SK-N-SH (cell line): Measurements from ENCODE around the gene PROX1. TPM values are rescaled to one million over a fixed set of nuclear protein-coding genes. Genes with fewer than 3 reads are reported as not detected.

Source experiments
- CTCF ChIA-PET: fragments of 300-600, 350-600 bp; formaldehyde crosslinking; extraction: SDS; loops from one replicate; lab custom pipeline; 2021; lab: Yijun Ruan, JAX
- POLR2A ChIA-PET: fragments of 350-600 bp; sonication (Branson Sonifier 250); formaldehyde crosslinking; extraction: SDS; loops from one replicate; lab custom pipeline; 2020; ENCODE audit warnings: antibody characterized with exemption, inconsistent platforms; lab: Yijun Ruan, JAX
- DNase-seq: peaks from one replicate; pipeline ENCODE4 v3.0.0; 2012
- H2AFZ ChIP-seq: fragments of 200-600 bp; sonication (generic); 2 replicates; pipeline ENCODE4 v1.8.1; 2016; ENCODE audit warnings: antibody characterized with exemption, mild to moderate bottlenecking, low read depth
- H3F3A ChIP-seq: fragments of 200-600 bp; sonication (generic); replicated peaks from 2 replicates; pipeline ENCODE3; 2016; ENCODE audit warnings: antibody characterized with exemption, mild to moderate bottlenecking; ENCODE audit not compliant: insufficient read depth
- H3K27ac ChIP-seq, 2 experiments: fragments of 200-500 bp in 1 of 2; fragments of 200-600 bp in 1 of 2; sonication (Bioruptor generic) in 1 of 2; sonication (generic), shearing (Covaris generic) in 1 of 2; 2 replicates each; pipeline versions ENCODE4 v1.5.1 to v1.6.1; 2014 to 2016; ENCODE audit warnings: low read depth in 2 of 2, inconsistent platforms in 1 of 2, low read length in 1 of 2, mild to moderate bottlenecking in 1 of 2, mixed read lengths in 1 of 2
- H3K27me3 ChIP-seq: fragments of 200-600 bp; sonication (generic), shearing (Covaris generic); 2 replicates; pipeline ENCODE4 v1.6.1; 2016; ENCODE audit warnings: mixed run types; ENCODE audit not compliant: insufficient read depth
- H3K36me3 ChIP-seq, 2 experiments: fragments of 200-500 bp in 1 of 2; fragments of 200-600 bp in 1 of 2; sonication (Bioruptor generic) in 1 of 2; sonication (generic) in 1 of 2; replicated peaks in 1 of 2; 2 replicates each; pipeline versions ENCODE3 to v1.5.1; 2014 to 2016; ENCODE audit warnings: low read length in 1 of 2, mild to moderate bottlenecking in 1 of 2; ENCODE audit not compliant: insufficient read depth in 2 of 2, control insufficient read depth in 1 of 2
- H3K4me1 ChIP-seq, 2 experiments: fragments of 200-500 bp in 1 of 2; fragments of 200-600 bp in 1 of 2; sonication (Bioruptor generic) in 1 of 2; sonication (generic), shearing (Covaris generic) in 1 of 2; 2 replicates each; pipeline versions ENCODE4 v1.5.1 to v1.6.1; 2014 to 2016; ENCODE audit warnings: low read depth in 1 of 2, low read length in 1 of 2, mixed run types in 1 of 2; ENCODE audit not compliant: insufficient read depth in 2 of 2, control insufficient read depth in 1 of 2
- H3K4me2 ChIP-seq: fragments of 200-600 bp; sonication (generic), shearing (Covaris generic); 2 replicates; pipeline ENCODE4 v1.6.1; 2017; ENCODE audit warnings: mixed run types
- H3K4me3 ChIP-seq, 2 experiments: fragments of 200-500 bp in 1 of 2; fragments of 200-600 bp in 1 of 2; sonication (Bioruptor generic) in 1 of 2; sonication (generic), shearing (Covaris generic) in 1 of 2; 2 replicates each; pipeline versions ENCODE4 v1.5.1 to v1.8.1; 2014 to 2016; ENCODE audit warnings: low read depth in 2 of 2, inconsistent platforms in 1 of 2, low read length in 1 of 2, mild to moderate bottlenecking in 1 of 2, mixed read lengths in 1 of 2, moderate library complexity in 1 of 2
- H3K79me2 ChIP-seq: fragments of 200-600 bp; sonication (generic); 2 replicates; pipeline ENCODE4 v1.8.1; 2017; ENCODE audit warnings: mild to moderate bottlenecking; ENCODE audit not compliant: insufficient read depth
- H3K9ac ChIP-seq: fragments of 200-600 bp; sonication (generic); 2 replicates; pipeline ENCODE4 v1.6.1; 2017; ENCODE audit warnings: mixed run types
- H3K9me2 ChIP-seq: fragments of 200-600 bp; sonication (generic); 2 replicates; pipeline ENCODE4 v1.6.1; 2017; ENCODE audit warnings: mixed run types
- H3K9me3 ChIP-seq: fragments of 200-600 bp; sonication (generic); 2 replicates; pipeline ENCODE4 v1.6.1; 2017; ENCODE audit warnings: mixed run types, mild to moderate bottlenecking, moderate library complexity
- H4K20me1 ChIP-seq: fragments of 200-600 bp; sonication (generic); 2 replicates; pipeline ENCODE4 v1.6.1; 2017; ENCODE audit warnings: mild to moderate bottlenecking, mixed run types; ENCODE audit not compliant: insufficient read depth
- IRF3 ChIP-seq: fragments of 150-350 bp; IDR thresholded peaks from 2 replicates; pipeline ENCODE4 v1.6.1; 2016; ENCODE audit warnings: mild to moderate bottlenecking, low read depth, low read length
- MXI1 ChIP-seq: IDR thresholded peaks from 2 replicates; pipeline ENCODE4 v1.6.1; 2012; ENCODE audit warnings: mild to moderate bottlenecking, low read depth, low read length, improper control_type of control experiment
- POLR2AphosphoS5 ChIP-seq: IDR thresholded peaks from 2 replicates; pipeline ENCODE4 v1.6.1; 2012; ENCODE audit warnings: low read depth, low read length
- RAD21 ChIP-seq: IDR thresholded peaks from 2 replicates; pipeline ENCODE4 v1.6.1; 2012; ENCODE audit warnings: mild to moderate bottlenecking, low read length
- RFX5 ChIP-seq: IDR thresholded peaks from 2 replicates; pipeline ENCODE4 v1.6.1; 2012; ENCODE audit warnings: mild to moderate bottlenecking, improper control_type of control experiment, low read length
- RXRA ChIP-seq: IDR thresholded peaks from 2 replicates; pipeline ENCODE4 v1.4.0; 2012; ENCODE audit warnings: low read depth, mild to moderate bottlenecking, borderline replicate concordance
- SMC3 ChIP-seq: IDR thresholded peaks from 2 replicates; pipeline ENCODE4 v1.6.1; 2012; ENCODE audit warnings: low read depth, low read length, improper control_type of control experiment
- TCF12 ChIP-seq: IDR thresholded peaks from 2 replicates; pipeline ENCODE4 v1.4.0; 2012
- USF1 ChIP-seq: IDR thresholded peaks from 2 replicates; pipeline ENCODE4 v1.4.0; 2012; ENCODE audit warnings: low read depth, borderline replicate concordance
- USF2 ChIP-seq: fragments of 150-350 bp; IDR thresholded peaks from 2 replicates; pipeline ENCODE4 v1.6.1; 2017; ENCODE audit warnings: antibody characterized with exemption, low read length, low read depth, borderline replicate concordance
- ZBTB33 ChIP-seq: IDR thresholded peaks from 2 replicates; pipeline ENCODE4 v1.4.0; 2012; ENCODE audit warnings: low read depth, borderline replicate concordance
- WGBS: methylation state at CpG from one replicate; pipeline ENCODE4 v1.1.6; 2017; ENCODE audit warnings: low lambda C conversion rate; 5-methylcytosine and 5-hydroxymethylcytosine counted together
- polyA plus RNA-seq, 3 experiments: library from polyadenylated mRNA; depleted of rRNA; stranded (reverse); fragments of >200 nt; gene quantifications; 2 replicates each; pipeline ENCODE4 v1.2.3, GENCODE V29; 2012

PROX1 gene
- polyA plus RNA-seq, 1 of the 3 experiments (the other 2 are of a cell fraction), result 0.25 TPM

- Histone ChIP-seq H3K4me2 (no peak overlapping the region), H2AFZ (no peak overlapping the region), H3K27ac (no peak overlapping the region), H3K79me2 (no peaks in the 10 kb centered on the region), H3K4me3 (no peak overlapping the region), H3K9ac (no peak overlapping the region), H3F3A (no peaks in the 10 kb centered on the region), H3K9me2 (no peaks in the 10 kb centered on the region), H3K27me3 (no peaks in the 10 kb centered on the region), H3K4me1 (no peaks in the 10 kb centered on the region; a peak in 1 of 4 replicates), H3K36me3 (no peaks in the 10 kb centered on the region), H4K20me1 (no peaks in the 10 kb centered on the region), H3K9me3 (no peaks in the 10 kb centered on the region)
- DNase-seq, result no peak
- ChIA-PET POLR2A (no interaction called here), CTCF (no interaction called here)
- WGBS, result 29% methylated on average over 1 of the region's 1 CpG
- TF ChIP-seq RXRA (no peak), RFX5 (no peak), MXI1 (no peak), POLR2AphosphoS5 (no peak), SMC3 (no peak), IRF3 (no peak)
Measured at GRCh38 chr1:213973129-213973528, 14.6 kb upstream of the PROX1 start.

- no peak for DNase-seq
- Histone ChIP-seq H4K20me1 (no peaks in the 10 kb centered on the region), H2AFZ (no peak overlapping the region), H3K4me1 (no peaks in the 10 kb centered on the region; a peak in 1 of 4 replicates), H3K9ac (no peak overlapping the region), H3K27ac (no peak overlapping the region), H3K27me3 (peaks cover 2% of the 10 kb centered on the region; the same call in 1 of the 2 replicates), H3K36me3 (no peaks in the 10 kb centered on the region), H3K4me3 (no peak overlapping the region), H3K4me2 (no peak overlapping the region), H3K9me3 (no peaks in the 10 kb centered on the region), H3K79me2 (no peaks in the 10 kb centered on the region), H3F3A (no peaks in the 10 kb centered on the region), H3K9me2 (no peaks in the 10 kb centered on the region)
- WGBS, result 33% methylated on average over 8 of the region's 8 CpGs
- no peak for TF ChIP-seq ZBTB33
- no peak for TF ChIP-seq TCF12
- no peak for TF ChIP-seq USF2
- TF ChIP-seq USF1, result no peak
- no peak for TF ChIP-seq IRF3
- TF ChIP-seq RAD21, result no peak
- ChIA-PET POLR2A (no interaction called here), CTCF (interaction anchor here (0.9 kb wide), 1 partner anchor 24 kb away, joined by 3 read pairs; no protein-coding TSS in a partner anchor)
Measured at GRCh38 chr1:213976665-213977485, 10.9 kb upstream of the PROX1 start.
